ENCODE results near the gene SLC3A2. TPM values are rescaled to one million over a fixed set of nuclear protein-coding genes. Genes with fewer than 3 reads are reported as not detected.

Gene SLC3A2
- total and polyA plus RNA-seq, 2 of the 13 experiments (the other 11 are each of a cell fraction or from before 2014, with no cell fraction given): 213 to 226 TPM

DNA sequence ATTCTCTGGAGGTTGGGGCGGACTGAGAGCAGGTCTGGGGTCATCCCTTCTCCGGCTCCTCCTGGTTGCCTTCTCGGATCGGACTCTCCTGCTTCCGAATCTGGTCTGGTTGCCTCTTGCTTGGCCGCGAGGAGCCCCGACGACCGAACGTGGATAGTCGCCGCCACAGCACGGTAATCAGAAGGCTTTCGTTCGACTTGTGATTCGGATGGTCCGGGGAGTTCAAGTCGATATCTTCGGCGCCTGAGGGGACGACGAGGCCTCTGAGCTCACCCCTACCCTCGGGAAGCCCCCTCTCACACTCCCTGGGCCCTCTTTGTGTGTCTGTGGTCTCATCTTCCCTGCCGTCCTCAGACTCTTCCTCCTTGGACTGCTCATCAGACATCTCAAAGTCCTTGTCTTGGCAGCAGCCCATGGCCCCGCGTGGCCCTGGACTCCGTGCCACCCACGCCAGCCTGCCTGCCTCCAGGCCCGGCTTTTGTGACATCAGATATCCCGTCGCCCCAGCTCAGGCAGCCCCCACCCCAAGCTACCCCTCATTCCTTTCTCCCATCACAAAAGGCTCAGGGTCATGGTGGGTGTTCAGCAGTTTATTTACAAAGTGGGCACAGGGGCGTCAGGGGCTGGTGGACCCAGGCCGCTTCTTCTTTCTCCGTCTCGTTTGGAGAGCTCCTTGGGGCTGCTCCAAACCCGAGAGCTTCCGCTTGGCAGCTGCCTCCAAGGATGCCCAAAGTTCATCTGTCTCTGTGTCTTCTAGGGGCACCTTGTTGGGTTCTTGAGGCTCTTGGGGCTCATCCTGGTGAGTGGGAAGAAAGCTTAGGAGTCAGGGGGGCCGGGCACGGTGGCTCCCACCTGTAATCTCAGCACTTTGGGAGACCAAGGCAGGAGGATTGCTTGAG, 48.1 kb upstream of the SLC3A2 start, which contains the start of gene TEX54 (continued):
- no peak for TF ChIP-seq ZNF709 (CRISPR knock-in tag; IDR thresholded peaks at IDR 0.05)
- no peak for TF ChIP-seq ZNF75D (CRISPR knock-in tag; IDR thresholded peaks at IDR 0.05; ENCODE audit: borderline replicate concordance)
- TF ChIP-seq HOXA3 (CRISPR knock-in tag; IDR thresholded peaks at IDR 0.05): no peak
- TF ChIP-seq ZNF567 (CRISPR knock-in tag; IDR thresholded peaks at IDR 0.05; ENCODE audit: borderline replicate concordance): no peak
- TF ChIP-seq PHF8 (CRISPR knock-in tag; IDR thresholded peaks at IDR 0.05): peak; percentile 11
- TF ChIP-seq ATF1 (CRISPR knock-in tag; IDR thresholded peaks at IDR 0.05): no peak
- TF ChIP-seq, protein P1, sequence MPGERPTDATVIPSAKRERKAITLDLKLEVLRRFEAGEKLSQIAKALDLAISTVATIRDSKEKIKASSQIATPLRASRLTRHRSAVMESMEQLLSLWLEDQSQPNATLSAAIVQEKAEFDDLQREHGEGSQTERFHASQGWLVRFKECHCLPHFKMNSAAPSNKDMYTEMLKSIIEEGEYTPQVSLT (CRISPR knock-in tag; IDR thresholded peaks at IDR 0.05; ENCODE audit: borderline replicate concordance, low read depth): no peak
- TF ChIP-seq KDM2A (CRISPR knock-in tag; IDR thresholded peaks at IDR 0.05; ENCODE audit: borderline replicate concordance, low read depth): peak; percentile 48
- TF ChIP-seq ZC3H4 (CRISPR knock-in tag; IDR thresholded peaks at IDR 0.05; ENCODE audit: borderline replicate concordance): no peak
- no peak for TF ChIP-seq U2AF2 (IDR thresholded peaks at IDR 0.05; ENCODE audit: low read depth, low read length)
- TF ChIP-seq ZNF441 (CRISPR knock-in tag; IDR thresholded peaks at IDR 0.05; ENCODE audit: borderline replicate concordance): no peak
- TF ChIP-seq MXD4 (CRISPR knock-in tag; IDR thresholded peaks at IDR 0.05): no peak
- TF ChIP-seq, protein P2, sequence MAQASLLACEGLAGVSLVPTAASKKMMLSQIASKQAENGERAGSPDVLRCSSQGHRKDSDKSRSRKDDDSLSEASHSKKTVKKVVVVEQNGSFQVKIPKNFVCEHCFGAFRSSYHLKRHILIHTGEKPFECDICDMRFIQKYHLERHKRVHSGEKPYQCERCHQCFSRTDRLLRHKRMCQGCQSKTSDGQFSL (CRISPR knock-in tag; IDR thresholded peaks at IDR 0.05): no peak
- TF ChIP-seq FLYWCH1 (CRISPR knock-in tag; IDR thresholded peaks at IDR 0.05): no peak
- TF ChIP-seq ZNF10 (CRISPR knock-in tag; IDR thresholded peaks at IDR 0.05; ENCODE audit: borderline replicate concordance, low read depth): no peak
- TF ChIP-seq EP300 (IDR thresholded peaks at IDR 0.05; ENCODE audit: low read depth in 2 of 2, low read length in 2 of 2): no peak
- no peak for TF ChIP-seq EP300 (CRISPR knock-in tag; IDR thresholded peaks at IDR 0.05; ENCODE audit: borderline replicate concordance)
- peak; percentile 35; the same call in 1 of the 2 replicates for TF ChIP-seq MED1 (CRISPR knock-in tag; IDR thresholded peaks at IDR 0.05)
- TF ChIP-seq TBX3 (IDR thresholded peaks at IDR 0.05; ENCODE audit: borderline replicate concordance): no peak
- TF ChIP-seq, protein P3, sequence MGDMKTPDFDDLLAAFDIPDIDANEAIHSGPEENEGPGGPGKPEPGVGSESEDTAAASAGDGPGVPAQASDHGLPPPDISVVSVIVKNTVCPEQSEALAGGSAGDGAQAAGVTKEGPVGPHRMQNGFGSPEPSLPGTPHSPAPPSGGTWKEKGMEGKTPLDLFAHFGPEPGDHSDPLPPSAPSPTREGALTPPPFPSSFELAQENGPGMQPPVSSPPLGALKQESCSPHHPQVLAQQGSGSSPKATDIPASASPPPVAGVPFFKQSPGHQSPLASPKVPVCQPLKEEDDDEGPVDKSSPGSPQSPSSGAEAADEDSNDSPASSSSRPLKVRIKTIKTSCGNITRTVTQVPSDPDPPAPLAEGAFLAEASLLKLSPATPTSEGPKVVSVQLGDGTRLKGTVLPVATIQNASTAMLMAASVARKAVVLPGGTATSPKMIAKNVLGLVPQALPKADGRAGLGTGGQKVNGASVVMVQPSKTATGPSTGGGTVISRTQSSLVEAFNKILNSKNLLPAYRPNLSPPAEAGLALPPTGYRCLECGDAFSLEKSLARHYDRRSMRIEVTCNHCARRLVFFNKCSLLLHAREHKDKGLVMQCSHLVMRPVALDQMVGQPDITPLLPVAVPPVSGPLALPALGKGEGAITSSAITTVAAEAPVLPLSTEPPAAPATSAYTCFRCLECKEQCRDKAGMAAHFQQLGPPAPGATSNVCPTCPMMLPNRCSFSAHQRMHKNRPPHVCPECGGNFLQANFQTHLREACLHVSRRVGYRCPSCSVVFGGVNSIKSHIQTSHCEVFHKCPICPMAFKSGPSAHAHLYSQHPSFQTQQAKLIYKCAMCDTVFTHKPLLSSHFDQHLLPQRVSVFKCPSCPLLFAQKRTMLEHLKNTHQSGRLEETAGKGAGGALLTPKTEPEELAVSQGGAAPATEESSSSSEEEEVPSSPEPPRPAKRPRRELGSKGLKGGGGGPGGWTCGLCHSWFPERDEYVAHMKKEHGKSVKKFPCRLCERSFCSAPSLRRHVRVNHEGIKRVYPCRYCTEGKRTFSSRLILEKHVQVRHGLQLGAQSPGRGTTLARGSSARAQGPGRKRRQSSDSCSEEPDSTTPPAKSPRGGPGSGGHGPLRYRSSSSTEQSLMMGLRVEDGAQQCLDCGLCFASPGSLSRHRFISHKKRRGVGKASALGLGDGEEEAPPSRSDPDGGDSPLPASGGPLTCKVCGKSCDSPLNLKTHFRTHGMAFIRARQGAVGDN (CRISPR knock-in tag; IDR thresholded peaks at IDR 0.05): peak; percentile 56; the same call in 1 of the 2 replicates
- no peak for TF ChIP-seq ZNF431 (CRISPR knock-in tag; IDR thresholded peaks at IDR 0.05; ENCODE audit: borderline replicate concordance, low read depth)
- no peak for TF ChIP-seq ZNF768 (CRISPR knock-in tag; IDR thresholded peaks at IDR 0.05)
- no peak for TF ChIP-seq HOXA9 (CRISPR knock-in tag; IDR thresholded peaks at IDR 0.05; ENCODE audit: borderline replicate concordance)
- no peak for TF ChIP-seq ZNF274 (CRISPR knock-in tag; IDR thresholded peaks at IDR 0.05)
